DND-41 (cell line): Measurements from ENCODE around the gene ADRA2B.

ENCODE experiments used
- CTCF ChIP-seq: IDR thresholded peaks from 2 replicates; pipeline ENCODE4 v1.5.1; 2012; ENCODE audit warnings: borderline replicate concordance, low read length, moderate library complexity, mild to moderate bottlenecking; ENCODE audit not compliant: poor library complexity, severe bottlenecking; ENCODE audit errors: extremely low read depth
- EZH2 ChIP-seq: IDR thresholded peaks from 3 replicates; pipeline ENCODE4 v1.6.1; 2012; ENCODE audit warnings: borderline replicate concordance, low read depth, mild to moderate bottlenecking, moderate library complexity, low read length, inconsistent platforms; ENCODE audit not compliant: severe bottlenecking

- no peak for TF ChIP-seq CTCF
- TF ChIP-seq EZH2: no peak
Observed at GRCh38 chr2:96092573-96092877, 23.8 kb downstream of the ADRA2B start.
